ENCODE results near the gene DNAH8. TPM values are rescaled to one million over a fixed set of nuclear protein-coding genes. Genes with fewer than 3 reads are reported as not detected.

The DNAH8 gene
- total RNA-seq, 4 donors from 2014 or later: not detected

DNA sequence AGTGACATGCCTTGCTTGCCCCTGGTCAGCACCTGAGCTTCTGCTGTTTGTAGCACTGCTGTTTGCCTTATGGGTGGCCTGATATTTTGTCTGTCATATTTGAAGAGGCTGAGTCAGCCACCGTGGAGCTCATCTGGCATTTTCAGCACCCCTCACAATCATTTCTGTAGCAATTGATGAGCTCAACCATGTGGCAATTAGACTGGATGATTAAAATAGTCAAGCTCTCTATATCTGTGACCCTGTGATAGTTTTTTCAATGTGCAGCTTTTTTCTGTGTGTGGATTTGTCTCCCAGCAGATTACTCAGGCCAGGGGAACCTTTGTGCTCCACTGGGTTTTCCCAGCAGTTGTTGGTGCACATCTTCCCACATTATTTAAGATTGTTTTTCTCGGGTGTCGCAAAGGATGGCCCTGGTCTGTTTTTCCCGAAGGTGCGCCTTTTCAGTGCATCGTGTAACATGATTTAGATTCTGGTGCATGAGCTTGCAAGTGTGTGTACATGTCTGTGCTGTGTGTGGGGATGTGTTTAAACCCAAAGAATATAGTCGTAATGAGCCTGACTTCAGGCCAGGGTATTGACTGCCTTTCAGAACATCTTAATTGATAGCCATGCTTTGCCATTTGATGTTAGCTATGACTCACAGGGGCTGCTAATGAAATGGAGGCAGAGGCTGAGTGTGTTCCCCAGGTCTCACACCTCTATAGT lies 301.9 kb downstream of the DNAH8 start:
- DNase-seq (ENCODE audit: low spot score) (no peak), ATAC-seq (ENCODE audit: low FRiP score) (no peak)
- TF ChIP-seq, protein P1, sequence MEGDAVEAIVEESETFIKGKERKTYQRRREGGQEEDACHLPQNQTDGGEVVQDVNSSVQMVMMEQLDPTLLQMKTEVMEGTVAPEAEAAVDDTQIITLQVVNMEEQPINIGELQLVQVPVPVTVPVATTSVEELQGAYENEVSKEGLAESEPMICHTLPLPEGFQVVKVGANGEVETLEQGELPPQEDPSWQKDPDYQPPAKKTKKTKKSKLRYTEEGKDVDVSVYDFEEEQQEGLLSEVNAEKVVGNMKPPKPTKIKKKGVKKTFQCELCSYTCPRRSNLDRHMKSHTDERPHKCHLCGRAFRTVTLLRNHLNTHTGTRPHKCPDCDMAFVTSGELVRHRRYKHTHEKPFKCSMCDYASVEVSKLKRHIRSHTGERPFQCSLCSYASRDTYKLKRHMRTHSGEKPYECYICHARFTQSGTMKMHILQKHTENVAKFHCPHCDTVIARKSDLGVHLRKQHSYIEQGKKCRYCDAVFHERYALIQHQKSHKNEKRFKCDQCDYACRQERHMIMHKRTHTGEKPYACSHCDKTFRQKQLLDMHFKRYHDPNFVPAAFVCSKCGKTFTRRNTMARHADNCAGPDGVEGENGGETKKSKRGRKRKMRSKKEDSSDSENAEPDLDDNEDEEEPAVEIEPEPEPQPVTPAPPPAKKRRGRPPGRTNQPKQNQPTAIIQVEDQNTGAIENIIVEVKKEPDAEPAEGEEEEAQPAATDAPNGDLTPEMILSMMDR (IDR thresholded peaks at IDR 0.05): no peak

DNA sequence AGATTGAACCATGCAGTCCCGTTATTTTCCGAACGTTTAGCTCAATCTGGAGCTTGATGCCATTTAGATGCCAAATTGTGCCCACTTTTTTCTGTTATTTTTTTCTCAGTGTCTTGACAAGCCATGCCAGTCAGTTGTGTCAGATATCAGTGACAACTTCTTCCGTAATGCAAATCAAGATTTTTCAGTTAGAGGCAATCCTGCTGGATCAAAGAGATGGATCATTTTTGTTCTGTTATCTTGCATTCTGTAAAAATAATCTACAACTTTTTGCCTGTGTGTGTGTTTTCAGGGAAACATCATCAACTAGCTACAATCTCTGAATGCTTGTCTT lies 302.4 kb downstream of the DNAH8 start:
- ATAC-seq (ENCODE audit: low FRiP score): no peak

DNA sequence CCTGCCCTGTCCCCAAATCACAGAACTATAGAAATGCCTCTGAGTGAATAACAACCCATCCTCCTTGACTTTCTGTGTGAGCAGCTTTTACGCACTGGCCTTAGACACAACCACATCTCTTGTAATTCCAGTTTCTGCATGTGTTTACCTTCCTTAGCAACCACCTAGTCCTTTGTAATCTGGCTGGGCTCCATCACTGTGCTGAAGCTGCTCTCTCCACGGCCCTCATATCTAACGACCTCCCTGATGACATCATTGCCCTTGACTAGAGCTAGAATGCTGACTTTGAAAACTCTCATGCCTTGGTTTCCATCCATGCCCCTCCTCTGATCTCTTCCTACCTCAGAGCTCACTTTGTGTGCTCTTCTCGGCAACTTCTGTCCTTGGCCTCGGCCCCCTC lies 303.0 kb downstream of the DNAH8 start:
- TF ChIP-seq, protein P1 (IDR thresholded peaks at IDR 0.05): no peak
- no peak for ATAC-seq (ENCODE audit: low FRiP score)
- DNase-seq (ENCODE audit: low spot score): no peak

More for the DNA sequence above, 302.4 kb downstream of the DNAH8 start:
- TF ChIP-seq, protein P1 (IDR thresholded peaks at IDR 0.05): no peak
- no peak for DNase-seq (ENCODE audit: low spot score)

DNA sequence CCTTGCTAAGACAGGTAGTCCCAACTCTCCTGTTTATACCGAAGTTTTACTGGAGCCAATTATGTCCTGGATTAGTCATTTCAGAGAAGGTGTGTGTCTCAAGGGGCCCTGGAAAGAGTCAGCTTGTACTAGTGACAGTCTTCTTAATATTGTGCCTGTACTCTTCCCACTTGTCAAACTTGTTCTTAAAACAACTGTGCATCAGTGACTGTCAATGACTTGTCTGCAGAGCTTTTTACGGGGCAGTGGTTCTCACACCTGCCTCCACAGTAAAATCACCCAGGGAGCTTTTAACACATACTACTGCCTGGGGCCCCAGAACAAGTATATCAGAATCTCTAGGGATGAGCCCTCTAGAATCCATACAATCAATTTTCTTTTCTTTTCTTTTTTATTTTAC lies 305.0 kb downstream of the DNAH8 start:
- TF ChIP-seq, protein P1 (IDR thresholded peaks at IDR 0.05): no peak
- DNase-seq (ENCODE audit: low spot score): no peak
- ATAC-seq (ENCODE audit: low FRiP score): no peak

DNA sequence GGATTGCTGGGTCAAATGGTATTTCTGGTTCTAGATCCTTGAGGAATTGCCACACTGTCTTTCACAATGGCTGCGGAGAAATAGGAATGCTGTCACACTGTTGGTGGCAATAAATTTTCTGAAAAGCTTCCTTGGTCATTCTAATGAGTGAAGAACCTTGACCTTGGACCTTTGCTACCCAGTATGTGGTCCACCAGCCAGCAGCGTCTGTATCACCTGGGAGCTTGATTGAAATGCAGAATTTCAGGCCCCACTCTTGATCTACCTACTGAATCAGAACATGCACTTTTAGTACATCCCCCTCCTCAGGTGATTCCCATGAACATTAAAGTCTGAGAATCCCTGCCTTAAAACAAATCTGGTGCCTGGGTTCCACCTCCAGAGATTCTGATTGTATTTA lies 305.9 kb downstream of the DNAH8 start:
- no peak for ATAC-seq (ENCODE audit: low FRiP score)
- TF ChIP-seq, protein P1 (IDR thresholded peaks at IDR 0.05): no peak
- DNase-seq (ENCODE audit: low spot score): no peak

DNA sequence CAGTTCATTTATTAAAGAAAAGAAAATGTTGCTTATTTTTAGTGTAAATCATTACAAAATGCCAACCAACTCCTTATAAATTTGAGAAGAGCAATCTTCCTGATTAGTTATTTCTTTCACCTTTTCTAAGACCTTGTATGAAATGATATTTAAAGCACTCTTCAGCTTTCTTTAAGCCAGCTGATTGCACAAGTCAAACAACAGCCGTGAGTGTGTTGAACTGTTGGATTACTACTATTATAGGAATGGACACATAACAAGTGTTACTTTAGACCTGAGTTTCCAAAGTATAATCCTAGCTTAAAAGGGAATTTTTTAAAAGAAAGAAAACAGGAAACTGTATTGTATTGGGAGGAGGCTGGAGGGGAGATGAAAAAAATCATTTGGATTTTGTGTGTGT lies 306.7 kb downstream of the DNAH8 start:
- DNase-seq (ENCODE audit: low spot score) (no peak), ATAC-seq (ENCODE audit: low FRiP score) (no peak)
- TF ChIP-seq, protein P1 (IDR thresholded peaks at IDR 0.05): no peak

DNA sequence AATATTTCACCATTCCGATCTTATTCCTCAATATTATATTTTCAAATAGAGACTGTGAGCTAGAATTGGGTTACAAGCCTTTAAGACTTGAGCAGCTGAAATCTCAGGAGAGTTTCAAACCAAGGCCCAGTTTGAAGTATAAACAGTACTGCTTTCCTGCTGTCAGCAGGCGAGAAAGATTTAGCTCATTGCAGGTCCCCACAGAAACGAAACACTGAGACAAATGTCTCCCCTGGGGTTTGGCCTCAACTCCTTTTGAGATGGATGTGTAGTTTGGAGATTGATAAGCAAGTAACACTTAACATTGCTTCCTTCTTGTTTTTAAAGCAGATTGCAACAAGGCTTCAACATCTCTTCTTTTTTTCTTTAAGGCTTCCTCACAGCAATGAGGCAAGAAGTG lies 311.1 kb downstream of the DNAH8 start:
- TF ChIP-seq, protein P1 (IDR thresholded peaks at IDR 0.05): no peak
- ATAC-seq (ENCODE audit: low FRiP score) (no peak), DNase-seq (ENCODE audit: low spot score) (no peak)

Measured in omental fat pad (tissue), 4 donors.